RPMI8226 (cell line): ENCODE measurements around the gene SLC6A20.
"Not testable (repeated sequence)": the region's sequence is repeated elsewhere in the genome, so short reads cannot be mapped to it uniquely, and the experiment has no call there.

Experiments
- DNase-seq: peaks from one replicate; pipeline ENCODE4 v3.0.0-alpha.2; 2015

Gene SLC6A20

GRCh38 chr3:45754461-45754860 is 41.9 kb downstream of the SLC6A20 start:
- DNase-seq, result no peak

GRCh38 chr3:45753095-45753494 is 43.2 kb downstream of the SLC6A20 start:
- no peak for DNase-seq

- DNase-seq, result no peak
Measured at GRCh38 chr3:45751537-45752242, 44.6 kb downstream of the SLC6A20 start.

- no peak for DNase-seq
Measured at GRCh38 chr3:45749880-45750279, 46.5 kb downstream of the SLC6A20 start.

GRCh38 chr3:45749036-45749600 is 47.2 kb downstream of the SLC6A20 start:
- DNase-seq, result not testable (repeated sequence)

- no peak for DNase-seq
Measured at GRCh38 chr3:45748068-45748467, 48.3 kb downstream of the SLC6A20 start.

GRCh38 chr3:45746777-45747622 is 49.3 kb downstream of the SLC6A20 start:
- DNase-seq, result no peak

GRCh38 chr3:45746165-45746776 is 50.1 kb downstream of the SLC6A20 start:
- no peak for DNase-seq

GRCh38 chr3:45742461-45743089 is 53.8 kb downstream of the SLC6A20 start:
- DNase-seq, result no peak

- DNase-seq, result no peak
Measured at GRCh38 chr3:45741742-45742460, 54.4 kb downstream of the SLC6A20 start.

GRCh38 chr3:45741247-45741646 is 55.1 kb downstream of the SLC6A20 start:
- no peak for DNase-seq

GRCh38 chr3:45739991-45740390 is 56.3 kb downstream of the SLC6A20 start:
- DNase-seq, result no peak

- no peak for DNase-seq
Measured at GRCh38 chr3:45737234-45737633, 59.1 kb downstream of the SLC6A20 start.

GRCh38 chr3:45736707-45737106 is 59.6 kb downstream of the SLC6A20 start:
- DNase-seq, result no peak

- DNase-seq, result no peak
Measured at GRCh38 chr3:45730409-45731154, 65.8 kb downstream of the SLC6A20 start.

GRCh38 chr3:45729614-45730013 is 66.7 kb downstream of the SLC6A20 start:
- no peak for DNase-seq

GRCh38 chr3:45724911-45725310 is 71.4 kb downstream of the SLC6A20 start:
- DNase-seq, result no peak

- no peak for DNase-seq
Measured at GRCh38 chr3:45719655-45720487, 76.5 kb downstream of the SLC6A20 start.

- no peak for DNase-seq
Measured at GRCh38 chr3:45716790-45717336, 79.5 kb downstream of the SLC6A20 start.

- DNase-seq, result no peak
Measured at GRCh38 chr3:45715945-45716344, 80.4 kb downstream of the SLC6A20 start.
